Osteoblast (primary cell): ENCODE measurements around the gene BCL2L2. TPM values are rescaled to one million over a fixed set of nuclear protein-coding genes. Genes with fewer than 3 reads are reported as not detected.

Experiments used
- DNase-seq: peaks from one replicate; pipeline ENCODE4 v3.0.0; 2011; ENCODE audit warnings: low spot score, mixed read lengths; ENCODE audit not compliant: insufficient read length; ENCODE audit errors: missing footprints
- H2AFZ ChIP-seq: 2 replicates; pipeline ENCODE4 v1.6.0; 2011; ENCODE audit warnings: mild to moderate bottlenecking, low read length
- H3K27ac ChIP-seq: 2 replicates; pipeline ENCODE4 v1.5.1; 2011; ENCODE audit warnings: mild to moderate bottlenecking, low read depth, low read length, moderate library complexity
- H3K27me3 ChIP-seq: 2 replicates; pipeline ENCODE4 v1.6.0; 2012; ENCODE audit warnings: mild to moderate bottlenecking, control low read depth, inconsistent platforms, low read length, moderate library complexity; ENCODE audit not compliant: insufficient read depth
- H3K36me3 ChIP-seq: 2 replicates; pipeline ENCODE4 v1.5.1; 2011; ENCODE audit warnings: mild to moderate bottlenecking, low read length, control low read depth, moderate library complexity; ENCODE audit not compliant: insufficient read depth
- H3K4me1 ChIP-seq: 2 replicates; pipeline ENCODE4 v1.5.1; 2011; ENCODE audit warnings: mild to moderate bottlenecking, low read length, control low read depth, moderate library complexity; ENCODE audit not compliant: insufficient read depth
- H3K4me2 ChIP-seq: 2 replicates; pipeline ENCODE4 v1.6.0; 2011; ENCODE audit warnings: mild to moderate bottlenecking, low read length; ENCODE audit not compliant: insufficient read depth
- H3K4me3 ChIP-seq: fragments of 200-600 bp; sonication (generic); 3 replicates; pipeline ENCODE4 v1.5.1; 2012; ENCODE audit warnings: mild to moderate bottlenecking, low read length, inconsistent platforms; ENCODE audit not compliant: insufficient read depth
- H3K79me2 ChIP-seq: 2 replicates; pipeline ENCODE4 v1.6.0; 2012; ENCODE audit warnings: mild to moderate bottlenecking, low read length, control low read depth, inconsistent platforms; ENCODE audit not compliant: insufficient read depth
- H3K9me3 ChIP-seq: 2 replicates; pipeline ENCODE4 v1.5.1; 2011; ENCODE audit warnings: low read depth, low read length, control low read depth
- H4K20me1 ChIP-seq: 2 replicates; pipeline ENCODE4 v1.6.0; 2012; ENCODE audit warnings: mild to moderate bottlenecking, low read length, control low read depth; ENCODE audit not compliant: insufficient read depth
- total RNA-seq: library from RNA; depleted of rRNA; stranded (reverse); fragments of >200 nt; gene quantifications from 2 replicates; pipeline ENCODE4 v1.2.3, GENCODE V29; 2012
- TF ChIP-seq, protein P1 (sequence below): IDR thresholded peaks from 2 replicates; pipeline ENCODE4 v1.5.1; 2011; ENCODE audit warnings: mild to moderate bottlenecking, low read depth, low read length, moderate library complexity; ENCODE audit errors: extremely low read depth

Gene BCL2L2
- total RNA-seq, 1 donor: 19.5 TPM

DNA sequence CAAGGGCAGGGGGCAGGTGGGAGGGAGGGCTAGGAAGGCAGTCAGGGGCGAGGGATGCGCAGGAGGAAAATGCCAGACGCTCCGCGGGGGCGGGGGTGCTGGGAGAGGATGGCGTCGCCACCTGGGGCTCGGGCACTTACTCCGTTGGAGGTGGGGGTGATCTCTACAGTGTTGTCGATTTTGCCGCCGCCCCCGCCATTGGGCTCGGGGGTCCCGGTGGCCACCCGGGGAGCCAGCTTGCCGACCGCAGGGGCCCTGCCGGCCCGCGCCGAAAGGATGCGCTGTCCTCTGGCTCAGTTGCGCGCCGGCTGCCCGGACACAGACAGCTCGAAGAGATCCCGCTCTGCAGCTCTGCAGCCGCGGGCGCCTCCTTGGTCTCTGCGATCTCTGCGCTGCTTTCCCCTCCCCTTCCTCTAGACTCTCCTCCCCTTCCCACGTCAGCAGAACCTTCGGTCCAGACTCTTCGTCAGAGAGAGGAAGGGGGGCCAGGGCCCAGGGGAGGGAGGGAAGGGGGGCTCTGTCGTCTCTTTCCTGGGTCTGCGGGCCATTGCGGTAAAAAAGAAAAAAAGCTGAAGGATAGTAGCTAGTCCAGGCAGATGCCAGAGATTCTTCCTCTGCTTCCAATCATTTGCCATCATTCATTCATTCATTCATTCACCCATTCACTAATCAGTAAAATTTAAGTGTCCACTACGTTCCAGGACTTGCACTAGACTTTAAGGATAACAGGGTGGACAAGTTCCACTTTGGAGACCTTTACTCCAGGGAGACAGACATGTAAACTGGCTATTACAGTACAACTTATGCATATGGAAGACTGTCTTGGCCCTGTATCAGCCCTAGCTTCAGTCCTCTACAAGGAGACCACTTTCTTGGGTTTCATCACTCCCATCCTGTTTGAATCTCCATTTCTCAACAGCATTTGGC lies 46.1 kb downstream of the BCL2L2 start, which contains the start of gene SLC22A17:
Gene SLC22A17 (minus strand): TSS at position 382 of the 927 bp plus-strand sequence.
- H3K4me1 ChIP-seq: peaks cover 7% of the 10 kb centered on the region
- peak within 1 kb of the TSS; percentile 83 for H3K4me2 ChIP-seq
- no peak within 1 kb of the TSS for H3K27ac ChIP-seq
- no peaks in the 10 kb centered on the region for H3K79me2 ChIP-seq
- H3K4me3 ChIP-seq: peak within 1 kb of the TSS; percentile 79
- DNase-seq: peak; percentile 98
- H3K36me3 ChIP-seq: peaks cover 6% of the 10 kb centered on the region
- no peaks in the 10 kb centered on the region for H3K27me3 ChIP-seq
- TF ChIP-seq, protein P1, sequence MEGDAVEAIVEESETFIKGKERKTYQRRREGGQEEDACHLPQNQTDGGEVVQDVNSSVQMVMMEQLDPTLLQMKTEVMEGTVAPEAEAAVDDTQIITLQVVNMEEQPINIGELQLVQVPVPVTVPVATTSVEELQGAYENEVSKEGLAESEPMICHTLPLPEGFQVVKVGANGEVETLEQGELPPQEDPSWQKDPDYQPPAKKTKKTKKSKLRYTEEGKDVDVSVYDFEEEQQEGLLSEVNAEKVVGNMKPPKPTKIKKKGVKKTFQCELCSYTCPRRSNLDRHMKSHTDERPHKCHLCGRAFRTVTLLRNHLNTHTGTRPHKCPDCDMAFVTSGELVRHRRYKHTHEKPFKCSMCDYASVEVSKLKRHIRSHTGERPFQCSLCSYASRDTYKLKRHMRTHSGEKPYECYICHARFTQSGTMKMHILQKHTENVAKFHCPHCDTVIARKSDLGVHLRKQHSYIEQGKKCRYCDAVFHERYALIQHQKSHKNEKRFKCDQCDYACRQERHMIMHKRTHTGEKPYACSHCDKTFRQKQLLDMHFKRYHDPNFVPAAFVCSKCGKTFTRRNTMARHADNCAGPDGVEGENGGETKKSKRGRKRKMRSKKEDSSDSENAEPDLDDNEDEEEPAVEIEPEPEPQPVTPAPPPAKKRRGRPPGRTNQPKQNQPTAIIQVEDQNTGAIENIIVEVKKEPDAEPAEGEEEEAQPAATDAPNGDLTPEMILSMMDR: no peak
- no peaks in the 10 kb centered on the region for H3K9me3 ChIP-seq
- H4K20me1 ChIP-seq: peaks cover 5% of the 10 kb centered on the region
- peak within 1 kb of the TSS; percentile 30 for H2AFZ ChIP-seq

DNA sequence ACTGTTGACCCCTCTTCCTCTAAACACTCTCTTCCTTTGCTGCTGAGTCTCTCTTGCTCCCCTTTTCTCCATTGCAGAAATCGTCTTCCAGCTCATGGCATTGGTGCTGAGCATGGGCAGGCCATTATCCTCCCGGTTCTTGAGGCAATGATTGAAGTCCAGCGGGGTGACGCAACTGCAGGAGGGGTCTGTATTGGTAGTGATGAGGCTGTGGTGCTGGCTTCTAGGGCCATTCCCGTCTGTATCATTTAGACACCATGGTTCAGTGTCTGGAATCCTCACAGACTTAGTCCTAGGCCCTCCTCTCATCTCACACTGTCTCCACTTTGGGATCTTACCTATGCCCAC lies 46.8 kb downstream of the BCL2L2 start:
- peak overlapping the region; percentile 83 for H3K4me2 ChIP-seq
- peaks cover 5% of the 10 kb centered on the region for H4K20me1 ChIP-seq
- H3K27me3 ChIP-seq: no peaks in the 10 kb centered on the region
- peak; percentile 62 for DNase-seq
- no peak overlapping the region for H3K27ac ChIP-seq
- TF ChIP-seq, protein P1: no peak
- no peaks in the 10 kb centered on the region for H3K9me3 ChIP-seq
- no peaks in the 10 kb centered on the region for H3K79me2 ChIP-seq
- no peak overlapping the region for H2AFZ ChIP-seq
- peaks cover 7% of the 10 kb centered on the region for H3K4me1 ChIP-seq
- H3K36me3 ChIP-seq: peaks cover 12% of the 10 kb centered on the region
- H3K4me3 ChIP-seq: no peak overlapping the region

DNA sequence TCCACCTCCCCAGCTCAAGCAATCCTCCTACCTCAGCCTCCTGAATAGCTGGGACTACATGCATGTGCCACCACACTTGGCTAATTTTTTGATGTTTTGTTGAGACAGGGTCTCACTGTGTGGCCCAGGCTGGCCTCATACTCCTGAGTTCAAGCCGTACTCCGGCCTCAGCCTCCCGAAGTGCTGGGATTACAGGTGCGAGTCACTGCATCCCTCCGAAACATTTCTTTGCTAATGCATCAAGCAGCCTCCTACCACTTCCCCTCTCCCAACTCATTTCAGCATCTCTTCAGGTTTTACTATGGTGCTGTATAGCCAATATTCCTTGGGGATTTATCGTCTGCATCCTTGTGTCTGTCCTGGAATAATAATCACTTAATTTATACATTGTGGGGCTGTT lies 48.4 kb downstream of the BCL2L2 start:
- TF ChIP-seq, protein P1: no peak
- Histone ChIP-seq H3K4me2 (no peak overlapping the region), H3K79me2 (no peaks in the 10 kb centered on the region), H2AFZ (no peak overlapping the region), H3K27ac (no peak overlapping the region), H3K9me3 (no peaks in the 10 kb centered on the region), H3K4me1 (peaks cover 7% of the 10 kb centered on the region), H3K27me3 (no peaks in the 10 kb centered on the region), H3K36me3 (peaks cover 12% of the 10 kb centered on the region), H3K4me3 (no peak overlapping the region), H4K20me1 (peaks cover 5% of the 10 kb centered on the region)
- DNase-seq: no peak

DNA sequence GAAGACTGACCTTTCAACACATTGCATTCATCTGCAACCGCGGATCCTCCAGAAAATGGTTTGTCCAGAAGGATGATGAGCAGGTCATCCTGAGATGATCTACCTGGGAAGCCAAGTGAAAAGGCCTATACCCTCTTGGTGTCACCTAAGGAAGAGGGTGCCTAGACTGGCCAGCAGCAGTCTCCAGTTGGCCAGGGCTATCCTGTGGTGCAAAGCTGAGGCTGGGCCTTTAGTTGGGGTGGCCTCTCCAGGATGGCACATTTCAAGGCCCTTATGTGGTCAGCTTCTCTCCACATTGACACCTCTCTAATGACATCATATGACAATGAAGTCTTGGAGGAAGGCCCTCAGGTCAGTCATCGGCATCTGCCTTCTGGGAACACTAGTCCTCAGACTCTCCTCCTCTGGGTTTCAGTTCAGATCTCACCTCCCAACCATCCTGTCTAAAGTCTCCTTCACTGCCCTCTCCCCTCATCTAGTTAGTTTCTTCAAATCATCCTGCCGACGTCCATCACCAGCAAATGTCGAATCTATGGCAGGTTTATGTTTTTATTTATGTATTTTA lies 49.3 kb downstream of the BCL2L2 start:
- Histone ChIP-seq H3K9me3 (no peaks in the 10 kb centered on the region), H3K4me2 (no peak overlapping the region), H3K4me1 (peaks cover 7% of the 10 kb centered on the region), H3K79me2 (no peaks in the 10 kb centered on the region), H4K20me1 (peaks cover 5% of the 10 kb centered on the region), H3K36me3 (peaks cover 12% of the 10 kb centered on the region), H3K4me3 (no peak overlapping the region), H3K27me3 (no peaks in the 10 kb centered on the region), H2AFZ (no peak overlapping the region), H3K27ac (no peak overlapping the region)
- TF ChIP-seq, protein P1: no peak
- DNase-seq: peak; percentile 63
